IMR-90 (cell line): ENCODE measurements around the gene ADAP1. TPM values are rescaled to one million over a fixed set of nuclear protein-coding genes. Genes with fewer than 3 reads are reported as not detected.
A peak's percentile ranks its signal among the peaks of the same experiment; 100 is the strongest.

Experiments used
- ATAC-seq: fragments of 200-7000 bp; cut with Tn5 transposase; 2 replicates; pipeline ENCODE4 v1.9.1; 2020; ENCODE audit warnings: low read depth, mild to moderate bottlenecking, moderate library complexity
- BruUV-seq: library from RNA; stranded (reverse); fragments of 400-500 nt; replicated peaks from 2 replicates; lab custom pipeline; 2021; lab: Mats Ljungman, UMichigan
- CTCF ChIA-PET: fragments of 300-600 bp; formaldehyde crosslinking; extraction: SDS; loops from one replicate; lab custom pipeline; 2021; ENCODE audit warnings: antibody characterized with exemption; lab: Yijun Ruan, JAX
- POLR2A ChIA-PET: fragments of 300-600 bp; sonication (Branson Sonifier 250); formaldehyde crosslinking; loops from one replicate; lab custom pipeline; 2022; ENCODE audit warnings: antibody characterized with exemption; ENCODE audit not compliant: unreplicated experiment; lab: Charles Lee
- DNase-seq: peaks from one replicate; pipeline ENCODE4 v3.0.0; 2013
- H2AFZ ChIP-seq: replicated peaks from 2 replicates; pipeline ENCODE3; 2013; ENCODE audit warnings: low read length, mild to moderate bottlenecking; ENCODE audit not compliant: poor library complexity
- H2AK5ac ChIP-seq: 2 replicates; pipeline ENCODE4 v1.6.1; 2013; ENCODE audit warnings: low read depth, low read length, inconsistent platforms
- H2AK9ac ChIP-seq: replicated peaks from 2 replicates; pipeline ENCODE3; 2013; ENCODE audit warnings: mild to moderate bottlenecking, low read depth, low read length, moderate library complexity; ENCODE audit not compliant: poor library complexity
- H2BK120ac ChIP-seq: 2 replicates; pipeline ENCODE4 v1.6.1; 2013; ENCODE audit warnings: low read depth, low read length, inconsistent platforms
- H2BK15ac ChIP-seq: 3 replicates; pipeline ENCODE4 v1.6.1; 2013; ENCODE audit warnings: low read depth, low read length, inconsistent platforms
- H2BK20ac ChIP-seq: 2 replicates; pipeline ENCODE4 v1.6.1; 2013; ENCODE audit warnings: low read depth, mild to moderate bottlenecking, inconsistent platforms, low read length, moderate library complexity
- H2BK5ac ChIP-seq: 2 replicates; pipeline ENCODE4 v1.6.1; 2013; ENCODE audit warnings: mild to moderate bottlenecking, low read depth, low read length, inconsistent platforms; ENCODE audit not compliant: poor library complexity, severe bottlenecking
- H3K14ac ChIP-seq: replicated peaks from 2 replicates; pipeline ENCODE4 v1.6.1; 2013; ENCODE audit warnings: low read depth, low read length, inconsistent platforms
- H3K18ac ChIP-seq: 2 replicates; pipeline ENCODE4 v1.6.1; 2013; ENCODE audit warnings: low read depth, low read length, control low read depth
- H3K23ac ChIP-seq: 2 replicates; pipeline ENCODE4 v1.6.1; 2013; ENCODE audit warnings: low read depth, low read length, inconsistent platforms
- H3K27ac ChIP-seq: 2 replicates; pipeline ENCODE4 v1.5.1; 2013; ENCODE audit warnings: mild to moderate bottlenecking, control low read depth, low read length; ENCODE audit not compliant: insufficient read depth
- H3K27me3 ChIP-seq: 2 replicates; pipeline ENCODE4 v1.6.1; 2013; ENCODE audit warnings: low read length; ENCODE audit not compliant: control insufficient read depth, insufficient read depth
- H3K36me3 ChIP-seq: 2 replicates; pipeline ENCODE4 v1.6.1; 2013; ENCODE audit warnings: low read length, mixed read lengths; ENCODE audit not compliant: control insufficient read depth, insufficient read depth
- H3K4ac ChIP-seq: 2 replicates; pipeline ENCODE4 v1.6.1; 2013; ENCODE audit warnings: low read depth, low read length, inconsistent platforms
- H3K4me1 ChIP-seq: 2 replicates; pipeline ENCODE4 v1.6.1; 2013; ENCODE audit warnings: low read length, mixed read lengths; ENCODE audit not compliant: control insufficient read depth, insufficient read depth
- H3K4me2 ChIP-seq: 2 replicates; pipeline ENCODE4 v1.6.1; 2013; ENCODE audit warnings: low read depth, mild to moderate bottlenecking, control low read depth, low read length, moderate library complexity
- H3K4me3 ChIP-seq: 2 replicates; pipeline ENCODE4 v1.5.1; 2013; ENCODE audit warnings: low read depth, mild to moderate bottlenecking, control low read depth, low read length, moderate library complexity; ENCODE audit not compliant: insufficient read depth
- H3K56ac ChIP-seq: 2 replicates; pipeline ENCODE4 v1.6.1; 2013; ENCODE audit warnings: low read length, inconsistent platforms; ENCODE audit not compliant: insufficient read depth; ENCODE audit errors: extremely low read depth
- H3K79me1 ChIP-seq, 2 experiments: 2 replicates each; pipeline ENCODE4 v1.6.1; 2013; ENCODE audit warnings: low read length in 2 of 2, inconsistent platforms in 1 of 2, low read depth in 1 of 2
- H3K9ac ChIP-seq: 2 replicates; pipeline ENCODE4 v1.6.1; 2013; ENCODE audit warnings: low read depth, low read length, control low read depth
- H3K9me1 ChIP-seq: 2 replicates; pipeline ENCODE4 v1.6.1; 2013; ENCODE audit warnings: low read length, inconsistent platforms; ENCODE audit not compliant: insufficient read depth
- H3K9me3 ChIP-seq: 2 replicates; pipeline ENCODE4 v1.6.1; 2013; ENCODE audit warnings: low read length; ENCODE audit not compliant: control insufficient read depth, insufficient read depth
- H4K20me1 ChIP-seq: 2 replicates; pipeline ENCODE4 v1.6.1; 2013; ENCODE audit warnings: low read length, inconsistent platforms; ENCODE audit not compliant: insufficient read depth
- H4K5ac ChIP-seq: 2 replicates; pipeline ENCODE4 v1.6.1; 2013; ENCODE audit warnings: mild to moderate bottlenecking, low read depth, low read length, control low read depth
- H4K8ac ChIP-seq, 2 experiments: 2 replicates each; pipeline ENCODE4 v1.6.1; 2013; ENCODE audit warnings: low read depth in 2 of 2, low read length in 2 of 2, control low read depth in 1 of 2, inconsistent platforms in 1 of 2
- H4K91ac ChIP-seq: 2 replicates; pipeline ENCODE4 v1.6.1; 2013; ENCODE audit warnings: low read depth, low read length, inconsistent platforms; ENCODE audit not compliant: insufficient read depth
- BHLHE40 ChIP-seq: fragments of 150-350 bp; IDR thresholded peaks from 2 replicates; pipeline ENCODE4 v1.6.1; 2016; ENCODE audit warnings: mild to moderate bottlenecking, low read depth, low read length
- CEBPB ChIP-seq: IDR thresholded peaks from 2 replicates; pipeline ENCODE4 v1.6.1; 2012; ENCODE audit warnings: low read depth, low read length, improper control_type of control experiment
- WGBS, 2 experiments: methylation state at CpG; one replicate each; pipeline versions ENCODE4 v1.1.5 to v1.1.7; 2013; ENCODE audit warnings: missing lambda C conversion rate in 2 of 2; ENCODE audit not compliant: insufficient read length in 1 of 2; ENCODE audit errors: extremely low coverage in 2 of 2; 5-methylcytosine and 5-hydroxymethylcytosine counted together
- dilution Hi-C: fragments of 300-500 bp; cut with HindIII; formaldehyde crosslinking; loops from one replicate; pipeline ENCODE4 v1.14.3; 2018; ENCODE audit warnings: low sequenced_read_pairs; ENCODE audit not compliant: unreplicated experiment
- in situ Hi-C: fragments of 300-500 bp; cut with MboI; formaldehyde crosslinking; loops from 3 replicates; pipeline ENCODE4 v1.14.3; 2019; ENCODE audit warnings: low sequenced_read_pairs, inconsistent platforms, mixed read lengths
- intact Hi-C: fragments of 100-400 bp; cut with micrococcal nuclease; formaldehyde crosslinking; loops from 2 replicates; pipeline ENCODE4 v1.10.0; 2022
- polyA plus RNA-seq, 3 experiments: library from polyadenylated mRNA; depleted of rRNA; stranded (reverse); fragments of >200 nt; gene quantifications; 2 replicates each; pipeline ENCODE4 v1.2.3, GENCODE V29; 2012; ENCODE audit warnings: low replicate concordance in 1 of 3
- total RNA-seq: library from RNA; depleted of rRNA; stranded (reverse); fragments of >200 nt; gene quantifications from 2 replicates; pipeline ENCODE4 v1.2.3, GENCODE V29; 2012

The ADAP1 gene
- total and polyA plus RNA-seq, 2 of the 4 experiments (the other 2 are of a cell fraction) = 1.4 to 2.0 TPM

- no peak overlapping the region for H3K4me3 ChIP-seq
- no peak overlapping the region for H3K14ac ChIP-seq
- H2BK20ac ChIP-seq = no peak overlapping the region
- POLR2A ChIA-PET = no interaction called here
- no peak overlapping the region for H3K9ac ChIP-seq
- no peaks in the 10 kb centered on the region; the same call in 1 of the 2 replicates for H3K9me1 ChIP-seq
- peak overlapping the region; percentile 19 for H2AK9ac ChIP-seq
- H3K4ac ChIP-seq = no peak overlapping the region
- H4K5ac ChIP-seq = no peak overlapping the region
- in situ Hi-C loops (no loop called here), dilution Hi-C loops (no loop called here), intact Hi-C loops (no loop called here)
- H3K4me2 ChIP-seq = no peak overlapping the region
- H3K27me3 ChIP-seq = no peaks in the 10 kb centered on the region
- H3K36me3 ChIP-seq = peaks cover 25% of the 10 kb centered on the region
- no peak overlapping the region for H2AK5ac ChIP-seq
- no peak overlapping the region for H2BK120ac ChIP-seq
- ATAC-seq (no peak), DNase-seq (no peak)
- H2BK5ac ChIP-seq = no peak overlapping the region
- peaks cover 23 to 50% of the 10 kb centered on the region in 2 experiments for H3K79me1 ChIP-seq
- no peak overlapping the region for H3K18ac ChIP-seq
- H4K20me1 ChIP-seq = peaks cover 49% of the 10 kb centered on the region
- H2AFZ ChIP-seq = no peak overlapping the region
- BruUV-seq = TSS peak; percentile 22
- H3K27ac ChIP-seq = no peak overlapping the region
- CTCF ChIA-PET = interaction anchor here (3.6 kb wide), 1 partner anchor 20 kb away, joined by 11 read pairs; no protein-coding TSS in a partner anchor
- WGBS, 2 experiments = 88% methylated on average over 5 of the region's 9 CpGs; no CpG with 5 or more reads in 1 of the 2 experiments
- H3K56ac ChIP-seq = no peak overlapping the region
- H4K91ac ChIP-seq = no peak overlapping the region
- no peaks in the 10 kb centered on the region for H3K9me3 ChIP-seq
- no peak overlapping the region for H3K23ac ChIP-seq
- H3K4me1 ChIP-seq = peaks cover 4% of the 10 kb centered on the region
- no peak overlapping the region for H2BK15ac ChIP-seq
- H4K8ac ChIP-seq = no peak overlapping the region
- TF ChIP-seq BHLHE40 (no peak), CEBPB (0 out of 2 replicates have a peak, but pooled peaks have one; percentile 21)
Measured at GRCh38 chr7:973312-973711, 18.8 kb upstream of the ADAP1 start.
